K562 (cell line): Measurements from ENCODE around the gene ATOH8. TPM values are rescaled to one million over a fixed set of nuclear protein-coding genes. Genes with fewer than 3 reads are reported as not detected.

ENCODE experiments used
- DNMT1 ChIP-seq: fragments of 450-650 bp; IDR thresholded peaks from 2 replicates; pipeline ENCODE4 v1.6.1; 2016; ENCODE audit warnings: antibody characterized with exemption, mild to moderate bottlenecking
- FOXP1 ChIP-seq: sonication (generic); formaldehyde crosslinking; IDR thresholded peaks from 2 replicates; pipeline ENCODE4 v1.8.0; 2022; ENCODE audit warnings: mild to moderate bottlenecking, missing genetic modification reagents
- JUND ChIP-seq, 2 experiments: IDR thresholded peaks; 2 replicates in 1 of 2; 3 replicates in 1 of 2; pipeline ENCODE4 v1.6.1; 2011; ENCODE audit warnings: borderline replicate concordance in 2 of 2, low read depth in 2 of 2, low read length in 2 of 2, improper control_type of control experiment in 1 of 2, missing biosample characterization in 1 of 2, missing genetic modification characterization in 1 of 2, missing genetic modification reagents in 1 of 2
- MAFF ChIP-seq: IDR thresholded peaks from 2 replicates; pipeline ENCODE4 v1.6.1; 2012; ENCODE audit warnings: low read length, improper control_type of control experiment
- SNIP1 ChIP-seq: fragments of 450-650 bp; IDR thresholded peaks from 2 replicates; pipeline ENCODE4 v1.7.1; 2017; ENCODE audit warnings: low read depth, mild to moderate bottlenecking
- TARDBP ChIP-seq: fragments of 450-650 bp; IDR thresholded peaks from 2 replicates; pipeline ENCODE4 v1.6.1; 2016
- ZFP30 ChIP-seq: fragments of 250-450 bp; sonication (Bioruptor Pico); IDR thresholded peaks from 2 replicates; pipeline ENCODE4 v1.8.0; 2022; ENCODE audit warnings: moderate library complexity, mild to moderate bottlenecking, inconsistent platforms, borderline replicate concordance
- ZNF316 ChIP-seq: fragments of 450-650 bp; IDR thresholded peaks from 2 replicates; pipeline ENCODE4 v1.6.1; 2016
- polyA plus RNA-seq, 8 experiments: library from polyadenylated mRNA; depleted of rRNA in 4 of 8; stranded (reverse) in 5 of 8; unstranded in 3 of 8; fragments of >200 nt; fragmentation: Nextera tagmentation in 2 of 8; fragmentation: Illumina TruSeq in 1 of 8; extraction: Ambion mirVana in 2 of 8; extraction: Trizol in 1 of 8; gene quantifications; 2 replicates each; pipeline versions ENCODE4 v1.2.1 to v1.2.3, GENCODE V29; 2011 to 2014; ENCODE audit warnings: inconsistent platforms in 1 of 8, missing spikeins in 1 of 8
- total RNA-seq, 7 experiments: library from RNA; depleted of rRNA in 6 of 7; stranded (reverse); fragments of >200 nt in 6 of 7; fragmentation: Illumina TruSeq in 2 of 7; extraction: Trizol in 2 of 7; gene quantifications; 2 replicates each; pipeline versions ENCODE4 v1.2.1 to v1.2.3, GENCODE V29; 2011 to 2021; ENCODE audit warnings: low replicate concordance in 1 of 7
- TF ChIP-seq, protein P1 (sequence below), 2 experiments: fragments of 450-650 bp; IDR thresholded peaks; 2 replicates each; pipeline ENCODE4 v1.6.1; 2018; ENCODE audit warnings: mild to moderate bottlenecking in 2 of 2, low read depth in 1 of 2; ENCODE audit not compliant: partially characterized antibody in 2 of 2
- TF ChIP-seq, protein P2 (sequence below): fragments of 450-650 bp; IDR thresholded peaks from 2 replicates; pipeline ENCODE4 v1.6.1; 2017; ENCODE audit warnings: mild to moderate bottlenecking, moderate library complexity
- TF ChIP-seq, protein P3 (sequence below): sonication (generic); IDR thresholded peaks from 2 replicates; pipeline ENCODE4 v1.6.1; 2016
- TF ChIP-seq, protein P4 (sequence below): sonication (generic); formaldehyde crosslinking; IDR thresholded peaks from 2 replicates; pipeline ENCODE4 v1.8.0; 2022; ENCODE audit warnings: mild to moderate bottlenecking, missing genetic modification reagents, borderline replicate concordance

Gene ATOH8
- total and polyA plus RNA-seq, 9 of the 15 experiments (the other 6 are each of a cell fraction or from before 2014, with no cell fraction given), result not detected

DNA sequence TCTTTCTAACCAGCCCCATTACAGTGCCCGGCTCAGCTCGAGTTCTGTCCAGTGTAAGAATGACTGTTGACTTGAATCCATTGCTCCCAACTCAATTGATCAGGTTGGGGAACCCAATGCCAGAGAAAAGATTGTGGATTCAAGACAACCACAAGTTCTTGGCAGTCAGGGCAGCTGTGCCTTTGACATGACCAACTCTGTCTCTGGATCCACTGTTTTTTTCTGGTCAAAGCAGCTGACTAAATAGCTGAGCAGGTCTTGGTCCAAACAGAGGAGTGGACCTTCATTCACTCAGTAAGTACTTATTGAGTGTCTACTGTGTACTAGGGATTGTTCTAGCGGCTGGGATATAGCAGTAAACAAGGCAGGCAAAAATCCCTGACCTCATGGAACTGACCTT lies 6.3 kb upstream of the ATOH8 start (continued):
- TF ChIP-seq, protein P1, sequence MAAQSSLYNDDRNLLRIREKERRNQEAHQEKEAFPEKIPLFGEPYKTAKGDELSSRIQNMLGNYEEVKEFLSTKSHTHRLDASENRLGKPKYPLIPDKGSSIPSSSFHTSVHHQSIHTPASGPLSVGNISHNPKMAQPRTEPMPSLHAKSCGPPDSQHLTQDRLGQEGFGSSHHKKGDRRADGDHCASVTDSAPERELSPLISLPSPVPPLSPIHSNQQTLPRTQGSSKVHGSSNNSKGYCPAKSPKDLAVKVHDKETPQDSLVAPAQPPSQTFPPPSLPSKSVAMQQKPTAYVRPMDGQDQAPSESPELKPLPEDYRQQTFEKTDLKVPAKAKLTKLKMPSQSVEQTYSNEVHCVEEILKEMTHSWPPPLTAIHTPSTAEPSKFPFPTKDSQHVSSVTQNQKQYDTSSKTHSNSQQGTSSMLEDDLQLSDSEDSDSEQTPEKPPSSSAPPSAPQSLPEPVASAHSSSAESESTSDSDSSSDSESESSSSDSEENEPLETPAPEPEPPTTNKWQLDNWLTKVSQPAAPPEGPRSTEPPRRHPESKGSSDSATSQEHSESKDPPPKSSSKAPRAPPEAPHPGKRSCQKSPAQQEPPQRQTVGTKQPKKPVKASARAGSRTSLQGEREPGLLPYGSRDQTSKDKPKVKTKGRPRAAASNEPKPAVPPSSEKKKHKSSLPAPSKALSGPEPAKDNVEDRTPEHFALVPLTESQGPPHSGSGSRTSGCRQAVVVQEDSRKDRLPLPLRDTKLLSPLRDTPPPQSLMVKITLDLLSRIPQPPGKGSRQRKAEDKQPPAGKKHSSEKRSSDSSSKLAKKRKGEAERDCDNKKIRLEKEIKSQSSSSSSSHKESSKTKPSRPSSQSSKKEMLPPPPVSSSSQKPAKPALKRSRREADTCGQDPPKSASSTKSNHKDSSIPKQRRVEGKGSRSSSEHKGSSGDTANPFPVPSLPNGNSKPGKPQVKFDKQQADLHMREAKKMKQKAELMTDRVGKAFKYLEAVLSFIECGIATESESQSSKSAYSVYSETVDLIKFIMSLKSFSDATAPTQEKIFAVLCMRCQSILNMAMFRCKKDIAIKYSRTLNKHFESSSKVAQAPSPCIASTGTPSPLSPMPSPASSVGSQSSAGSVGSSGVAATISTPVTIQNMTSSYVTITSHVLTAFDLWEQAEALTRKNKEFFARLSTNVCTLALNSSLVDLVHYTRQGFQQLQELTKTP (IDR thresholded peaks at IDR 0.05; ENCODE audit: low read depth in 1 of 2, partially characterized antibody in 2 of 2), result no peak
- TF ChIP-seq JUND (IDR thresholded peaks at IDR 0.05; ENCODE audit: borderline replicate concordance, low read depth, low read length) (no peak), JUND (tag; IDR thresholded peaks at IDR 0.05; ENCODE audit: borderline replicate concordance, low read depth, low read length) (no peak), DNMT1 (no peak), ZNF316 (no peak), TARDBP (no peak), FOXP1 (CRISPR knock-in tag) (no peak), SNIP1 (no peak), MAFF (no peak), ZFP30 (no peak)
- TF ChIP-seq, protein P2, sequence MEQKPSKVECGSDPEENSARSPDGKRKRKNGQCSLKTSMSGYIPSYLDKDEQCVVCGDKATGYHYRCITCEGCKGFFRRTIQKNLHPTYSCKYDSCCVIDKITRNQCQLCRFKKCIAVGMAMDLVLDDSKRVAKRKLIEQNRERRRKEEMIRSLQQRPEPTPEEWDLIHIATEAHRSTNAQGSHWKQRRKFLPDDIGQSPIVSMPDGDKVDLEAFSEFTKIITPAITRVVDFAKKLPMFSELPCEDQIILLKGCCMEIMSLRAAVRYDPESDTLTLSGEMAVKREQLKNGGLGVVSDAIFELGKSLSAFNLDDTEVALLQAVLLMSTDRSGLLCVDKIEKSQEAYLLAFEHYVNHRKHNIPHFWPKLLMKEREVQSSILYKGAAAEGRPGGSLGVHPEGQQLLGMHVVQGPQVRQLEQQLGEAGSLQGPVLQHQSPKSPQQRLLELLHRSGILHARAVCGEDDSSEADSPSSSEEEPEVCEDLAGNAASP, result no peak
- TF ChIP-seq, protein P3, sequence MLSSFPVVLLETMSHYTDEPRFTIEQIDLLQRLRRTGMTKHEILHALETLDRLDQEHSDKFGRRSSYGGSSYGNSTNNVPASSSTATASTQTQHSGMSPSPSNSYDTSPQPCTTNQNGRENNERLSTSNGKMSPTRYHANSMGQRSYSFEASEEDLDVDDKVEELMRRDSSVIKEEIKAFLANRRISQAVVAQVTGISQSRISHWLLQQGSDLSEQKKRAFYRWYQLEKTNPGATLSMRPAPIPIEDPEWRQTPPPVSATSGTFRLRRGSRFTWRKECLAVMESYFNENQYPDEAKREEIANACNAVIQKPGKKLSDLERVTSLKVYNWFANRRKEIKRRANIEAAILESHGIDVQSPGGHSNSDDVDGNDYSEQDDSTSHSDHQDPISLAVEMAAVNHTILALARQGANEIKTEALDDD, result no peak
- TF ChIP-seq, protein P4, sequence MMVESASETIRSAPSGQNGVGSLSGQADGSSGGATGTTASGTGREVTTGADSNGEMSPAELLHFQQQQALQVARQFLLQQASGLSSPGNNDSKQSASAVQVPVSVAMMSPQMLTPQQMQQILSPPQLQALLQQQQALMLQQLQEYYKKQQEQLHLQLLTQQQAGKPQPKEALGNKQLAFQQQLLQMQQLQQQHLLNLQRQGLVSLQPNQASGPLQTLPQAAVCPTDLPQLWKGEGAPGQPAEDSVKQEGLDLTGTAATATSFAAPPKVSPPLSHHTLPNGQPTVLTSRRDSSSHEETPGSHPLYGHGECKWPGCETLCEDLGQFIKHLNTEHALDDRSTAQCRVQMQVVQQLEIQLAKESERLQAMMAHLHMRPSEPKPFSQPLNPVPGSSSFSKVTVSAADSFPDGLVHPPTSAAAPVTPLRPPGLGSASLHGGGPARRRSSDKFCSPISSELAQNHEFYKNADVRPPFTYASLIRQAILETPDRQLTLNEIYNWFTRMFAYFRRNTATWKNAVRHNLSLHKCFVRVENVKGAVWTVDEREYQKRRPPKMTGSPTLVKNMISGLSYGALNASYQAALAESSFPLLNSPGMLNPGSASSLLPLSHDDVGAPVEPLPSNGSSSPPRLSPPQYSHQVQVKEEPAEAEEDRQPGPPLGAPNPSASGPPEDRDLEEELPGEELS, result no peak
